ENCODE measurements around the gene CALM3.
"Not testable (repeated sequence)": the region's sequence is repeated elsewhere in the genome, so short reads cannot be mapped to it uniquely, and the experiment has no call there.

The CALM3 gene

DNA sequence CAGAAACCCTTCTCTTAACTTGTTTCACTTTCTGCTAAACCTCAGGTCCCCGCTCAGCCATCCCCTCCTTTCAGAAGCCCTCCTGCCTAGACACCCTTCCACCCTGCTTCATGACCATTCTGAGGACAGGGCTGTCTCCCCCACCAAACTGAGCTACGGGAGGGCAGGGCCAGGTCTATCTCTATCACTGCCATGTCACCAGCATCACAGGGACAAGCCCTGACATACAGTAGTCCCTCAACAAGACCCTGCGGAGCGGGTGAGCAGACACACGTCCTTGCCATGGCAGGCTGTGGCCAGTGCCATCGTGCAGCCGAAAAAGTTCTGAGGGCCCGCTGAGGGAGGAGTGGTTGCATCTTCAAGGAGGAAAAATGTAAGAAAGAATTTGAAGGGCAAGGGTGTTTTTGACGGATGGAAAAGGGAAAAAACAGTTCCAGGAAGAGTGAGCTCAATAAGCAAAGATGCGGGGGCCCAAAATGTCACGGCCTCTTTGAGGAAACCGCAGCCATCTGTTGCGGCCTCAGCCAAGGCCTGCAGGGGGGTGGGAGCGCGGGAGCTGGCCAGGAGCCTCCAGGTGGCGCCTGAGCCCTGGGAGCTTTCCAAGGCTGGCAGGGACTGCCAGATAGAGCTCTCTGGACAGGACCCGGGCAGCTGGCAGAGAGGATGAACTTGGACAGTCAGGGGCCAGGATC lies 15.6 kb downstream of the CALM3 start:
- peak; percentile 49 for DNase-seq

GRCh38 chr19:46617601-46618000 lies 16.5 kb downstream of the CALM3 start:
- DNase-seq = no peak

GRCh38 chr19:46618670-46619231 lies 17.6 kb downstream of the CALM3 start:
- DNase-seq = no peak

DNA sequence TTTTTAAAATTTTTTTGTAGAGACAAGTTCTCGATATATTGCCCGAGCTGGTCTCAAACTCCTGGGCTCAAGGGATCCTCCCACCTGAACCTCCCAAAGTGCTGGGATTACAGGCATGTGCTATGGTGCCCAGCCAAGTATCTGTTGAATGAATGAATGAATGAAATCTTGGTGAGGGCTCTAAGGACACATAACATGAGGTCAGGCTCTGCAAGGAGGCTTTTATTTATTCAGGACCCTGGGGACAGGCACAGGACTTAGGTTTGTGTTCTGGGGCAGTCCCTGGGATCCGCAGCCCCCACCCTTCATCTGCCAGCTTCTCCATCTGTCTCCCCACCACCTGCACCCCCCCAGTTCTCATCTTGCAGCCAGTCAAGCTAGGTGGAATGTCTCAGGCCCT lies 19.1 kb downstream of the CALM3 start:
- no peak for DNase-seq

DNA sequence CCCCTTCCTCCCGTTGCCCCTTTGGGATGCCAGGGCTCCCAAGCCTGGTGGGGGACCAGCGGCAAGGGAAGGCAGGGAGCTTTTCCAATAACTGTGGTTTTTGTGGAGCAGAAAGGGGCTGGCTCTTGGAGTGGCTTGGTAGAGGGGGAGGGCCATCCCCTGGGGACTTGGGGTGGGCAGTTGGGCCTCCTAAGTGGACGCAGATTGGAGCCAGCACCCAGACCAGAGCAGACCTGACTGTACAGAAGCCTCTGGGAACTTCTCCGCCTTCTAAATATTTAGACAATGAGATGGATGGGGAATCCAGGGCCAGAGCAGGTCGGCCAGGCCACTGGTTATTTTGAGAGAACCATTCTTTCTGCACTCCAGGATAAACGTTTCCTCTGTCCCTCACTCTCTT lies 19.6 kb downstream of the CALM3 start:
- DNase-seq = no peak

GRCh38 chr19:46621191-46622117 lies 20.3 kb downstream of the CALM3 start:
- no peak for DNase-seq

DNA sequence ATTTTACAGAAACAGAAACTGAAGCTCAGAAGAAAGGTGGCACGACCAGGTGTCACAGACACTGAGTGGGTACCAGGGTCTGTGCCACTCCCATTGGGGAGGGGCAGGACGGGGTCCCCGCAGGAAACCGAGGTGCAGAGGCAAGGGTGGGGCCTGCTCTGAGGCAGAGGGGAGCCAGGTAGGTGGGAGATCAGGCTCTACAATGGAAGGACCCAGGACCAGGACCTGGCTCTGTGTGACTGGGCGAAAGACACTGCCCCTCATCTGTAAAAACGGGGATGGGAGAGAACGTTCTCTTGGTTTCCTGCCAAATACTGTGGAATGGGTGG lies 21.0 kb downstream of the CALM3 start:
- no peak for DNase-seq

GRCh38 chr19:46623915-46624502 lies 22.9 kb downstream of the CALM3 start:
- no peak for DNase-seq

DNA sequence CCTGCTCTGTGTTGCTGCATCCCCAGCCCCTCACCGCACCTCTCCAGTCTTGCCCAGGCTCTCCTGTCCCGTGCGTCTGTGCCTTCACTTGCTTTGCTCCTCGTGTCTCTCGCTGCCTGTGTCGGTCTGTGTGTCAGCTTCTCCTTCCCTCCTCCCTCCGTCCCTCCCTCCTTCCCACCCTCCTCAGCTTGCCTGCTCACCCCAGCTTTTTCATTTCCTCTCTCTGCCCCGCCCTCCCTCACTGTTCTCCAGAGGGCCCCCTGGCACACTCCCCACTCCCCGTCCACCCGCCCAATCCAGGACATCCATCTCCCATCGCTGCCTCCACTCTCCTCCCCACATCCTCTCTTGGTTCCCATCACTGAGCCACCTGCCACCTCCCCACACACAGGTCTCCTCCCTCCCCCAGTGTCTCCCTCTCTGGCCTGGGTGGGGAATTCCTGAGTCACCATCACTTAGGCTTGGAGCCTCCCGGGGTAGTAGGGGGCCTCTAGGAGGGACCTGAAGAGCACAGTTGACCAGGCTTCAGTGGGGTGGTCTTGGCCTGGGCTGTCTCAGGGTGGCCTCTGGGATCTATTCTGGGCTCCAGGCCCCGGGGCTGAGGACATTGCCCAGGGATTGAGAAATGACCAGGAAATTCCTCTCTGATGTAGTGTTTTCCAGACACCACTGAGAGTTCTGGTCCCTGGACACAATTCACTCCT lies 24.0 kb downstream of the CALM3 start, which contains the start of gene PTGIR:
TSS of gene PTGIR (minus strand) at position 132 of the 704 bp plus-strand sequence. CDS start 864 bp downstream, outside the sequence.
- DNase-seq = peak; percentile 39

DNA sequence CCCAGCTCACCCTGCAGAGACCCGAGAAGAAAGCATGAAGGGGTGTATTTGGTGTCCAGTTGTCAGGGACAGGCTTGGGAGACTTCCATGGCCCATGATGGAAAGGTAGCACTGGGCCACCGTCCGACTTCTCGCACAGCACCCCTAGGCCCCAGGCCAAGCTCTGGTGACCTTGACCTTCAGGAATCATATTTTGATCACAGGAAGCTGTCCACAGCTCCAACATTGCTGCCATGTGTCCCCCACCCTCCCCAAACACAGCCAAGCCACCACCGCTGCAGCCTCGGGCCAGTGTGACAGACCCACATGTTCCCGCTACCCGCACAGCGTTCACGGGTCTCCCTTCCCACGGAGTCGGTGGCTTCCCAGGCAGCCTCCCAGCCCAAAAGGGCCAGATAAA lies 24.6 kb downstream of the CALM3 start:
- no peak for DNase-seq

DNA sequence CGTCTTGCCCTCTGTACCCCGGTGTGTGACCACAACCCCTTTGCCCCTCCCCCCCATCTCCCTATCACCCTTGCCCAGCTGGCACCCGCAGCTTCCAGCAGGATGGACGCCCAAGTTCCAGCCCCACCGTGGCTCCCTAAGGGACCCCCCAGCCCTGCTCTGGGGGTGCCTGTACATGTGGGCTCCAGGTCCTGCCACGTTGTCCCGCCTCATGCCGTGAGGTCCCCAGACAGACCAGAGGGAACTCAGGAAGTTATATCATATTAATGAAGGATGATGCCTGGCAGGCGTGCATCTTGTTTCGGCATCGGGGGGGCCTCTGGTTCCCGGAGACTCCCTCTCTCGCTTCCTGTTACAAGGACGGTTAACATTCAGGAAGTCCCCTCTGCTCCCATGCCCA lies 25.3 kb downstream of the CALM3 start:
- no peak for DNase-seq

DNA sequence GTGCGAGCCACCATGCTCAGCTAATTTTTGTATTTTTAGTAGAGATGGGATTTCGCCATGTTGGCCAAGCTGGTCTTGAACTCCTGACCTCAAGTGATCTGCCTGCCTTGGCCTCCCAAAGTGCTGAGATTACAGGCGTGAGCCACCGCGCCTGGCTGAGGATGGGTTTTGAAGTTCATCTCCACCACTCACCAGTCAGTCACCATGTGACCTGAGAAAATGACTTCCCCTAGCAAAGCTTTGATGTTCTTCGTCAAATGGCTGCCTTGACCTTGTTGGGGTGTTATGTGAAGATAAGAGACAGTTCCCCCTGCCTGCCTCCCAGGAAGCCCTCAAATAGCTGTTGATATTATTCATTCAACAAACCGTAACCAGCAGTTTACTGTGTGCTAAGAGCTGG lies 27.8 kb downstream of the CALM3 start:
- DNase-seq = not testable (repeated sequence)

DNA sequence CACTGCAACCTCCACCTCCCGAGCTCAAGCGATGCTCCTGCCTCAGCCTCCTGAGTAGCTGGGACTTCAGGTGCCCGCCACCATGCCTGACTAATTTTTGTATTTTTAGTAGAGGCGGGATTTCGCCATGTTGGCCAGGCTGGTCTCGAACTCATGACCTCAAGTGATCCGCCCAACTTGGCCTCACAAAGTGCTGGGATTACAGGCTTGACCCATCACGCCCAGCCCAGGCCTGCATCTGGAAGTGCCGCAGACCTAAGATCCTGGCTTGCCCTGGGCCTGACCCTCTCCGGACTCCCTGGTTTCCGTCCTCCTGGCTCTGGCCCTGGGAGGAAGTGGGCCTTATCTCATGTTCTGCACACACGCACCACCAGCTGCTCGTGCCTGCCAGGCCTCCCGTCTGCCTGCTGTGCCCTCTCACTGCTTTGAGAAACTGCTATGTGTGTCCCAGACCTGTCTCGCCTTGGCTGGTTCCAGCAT lies 28.5 kb downstream of the CALM3 start:
- DNase-seq = no peak

DNA sequence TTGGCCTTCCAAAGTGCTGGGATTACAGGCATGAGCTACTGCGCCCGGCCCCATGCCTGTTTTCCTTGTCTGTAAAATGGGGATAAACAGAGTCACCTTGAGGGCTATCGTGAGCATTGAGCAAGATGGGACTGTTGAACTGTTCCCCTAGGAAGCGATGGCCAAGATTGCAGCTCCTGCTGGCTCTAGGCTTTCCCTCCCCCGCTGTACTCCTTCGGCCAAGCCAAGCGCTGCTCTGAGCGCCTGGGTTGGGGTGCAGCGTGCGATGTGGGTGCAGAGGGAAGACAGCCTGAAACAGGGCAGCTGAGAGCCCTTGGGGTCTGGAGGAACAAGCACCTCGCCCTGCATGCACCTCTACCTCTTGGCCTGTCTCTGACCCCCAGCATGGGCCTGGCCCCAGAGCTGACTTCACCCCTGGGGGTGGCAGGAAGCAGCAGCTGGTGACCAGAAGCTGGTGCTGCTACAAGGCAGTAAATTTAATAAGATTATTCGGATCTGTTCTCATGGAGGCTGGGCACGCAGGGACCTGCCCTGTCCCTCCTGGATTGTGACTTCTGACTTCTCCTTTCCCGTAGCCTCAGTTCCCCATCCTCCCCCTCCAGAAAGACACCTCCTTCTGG lies 29.6 kb downstream of the CALM3 start:
- DNase-seq = no peak

DNA sequence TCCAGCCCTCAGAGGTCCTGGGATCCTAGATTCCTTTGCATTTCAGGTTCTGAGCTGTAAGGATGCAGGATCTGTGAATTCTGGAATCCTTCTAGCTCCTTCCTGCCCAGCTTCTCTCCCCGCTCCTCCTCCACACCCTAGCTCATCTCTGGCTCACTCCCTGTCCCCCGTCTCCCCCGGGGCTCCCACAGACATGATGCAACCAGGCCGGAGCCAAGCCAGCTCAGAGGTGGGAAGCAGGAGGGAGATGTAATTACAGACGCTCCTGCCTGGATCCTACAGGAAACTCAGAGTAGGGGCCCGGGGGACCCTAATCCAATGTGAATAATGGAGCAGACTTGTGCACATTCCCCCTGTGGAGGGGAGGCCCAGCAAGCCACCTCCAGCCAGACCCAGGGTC lies 30.4 kb downstream of the CALM3 start:
- DNase-seq = no peak

DNA sequence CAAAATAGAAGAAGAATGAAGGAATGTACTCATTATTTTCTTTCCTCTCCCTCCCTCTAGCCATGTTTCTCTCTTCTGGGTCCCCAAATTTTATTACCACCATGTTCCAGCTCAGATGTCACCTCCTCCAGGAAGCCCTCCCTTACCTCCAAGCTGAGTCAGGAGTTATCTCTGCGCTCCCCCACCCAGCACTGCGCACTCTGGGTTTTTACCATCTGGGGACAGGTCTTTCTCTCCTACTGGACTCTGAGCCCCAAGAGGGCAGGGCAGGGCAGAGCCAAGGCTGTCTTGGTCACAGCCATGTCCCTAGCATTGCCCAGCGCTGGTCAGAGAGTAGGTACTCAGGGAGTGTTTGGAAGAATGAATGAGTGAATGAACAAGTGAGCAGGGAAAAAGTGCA lies 32.0 kb downstream of the CALM3 start:
- DNase-seq = no peak

GRCh38 chr19:46634045-46634655 lies 33.0 kb downstream of the CALM3 start:
- DNase-seq = no peak

DNA sequence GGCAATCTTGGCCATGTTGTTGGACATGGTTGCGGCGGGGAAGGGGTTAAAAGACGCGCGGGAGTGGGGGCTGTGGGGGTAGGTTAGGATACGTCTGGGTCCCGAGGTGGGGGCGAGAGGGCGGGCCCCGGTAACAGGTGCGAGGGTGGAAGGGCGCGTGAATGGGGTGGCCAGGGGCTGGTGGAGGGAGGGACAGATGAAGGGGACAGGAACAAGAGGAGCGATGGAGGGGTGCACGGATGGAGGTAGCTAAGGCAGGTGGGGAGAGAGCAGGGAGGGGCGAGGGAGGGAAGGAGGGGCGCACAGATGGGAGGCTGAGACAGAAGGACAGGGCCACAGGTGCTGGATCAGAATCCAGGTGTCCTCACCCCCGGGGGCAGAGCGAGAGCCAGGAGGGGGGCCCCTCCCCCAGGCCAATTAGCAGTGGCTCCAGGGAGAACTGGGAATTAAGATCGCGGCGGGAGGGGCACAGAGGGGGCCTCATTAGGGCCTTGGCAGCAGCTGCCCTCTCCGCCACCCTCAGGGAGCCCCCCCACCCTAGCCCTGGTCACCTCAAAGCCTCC lies 33.6 kb downstream of the CALM3 start:
- no peak for DNase-seq

DNA sequence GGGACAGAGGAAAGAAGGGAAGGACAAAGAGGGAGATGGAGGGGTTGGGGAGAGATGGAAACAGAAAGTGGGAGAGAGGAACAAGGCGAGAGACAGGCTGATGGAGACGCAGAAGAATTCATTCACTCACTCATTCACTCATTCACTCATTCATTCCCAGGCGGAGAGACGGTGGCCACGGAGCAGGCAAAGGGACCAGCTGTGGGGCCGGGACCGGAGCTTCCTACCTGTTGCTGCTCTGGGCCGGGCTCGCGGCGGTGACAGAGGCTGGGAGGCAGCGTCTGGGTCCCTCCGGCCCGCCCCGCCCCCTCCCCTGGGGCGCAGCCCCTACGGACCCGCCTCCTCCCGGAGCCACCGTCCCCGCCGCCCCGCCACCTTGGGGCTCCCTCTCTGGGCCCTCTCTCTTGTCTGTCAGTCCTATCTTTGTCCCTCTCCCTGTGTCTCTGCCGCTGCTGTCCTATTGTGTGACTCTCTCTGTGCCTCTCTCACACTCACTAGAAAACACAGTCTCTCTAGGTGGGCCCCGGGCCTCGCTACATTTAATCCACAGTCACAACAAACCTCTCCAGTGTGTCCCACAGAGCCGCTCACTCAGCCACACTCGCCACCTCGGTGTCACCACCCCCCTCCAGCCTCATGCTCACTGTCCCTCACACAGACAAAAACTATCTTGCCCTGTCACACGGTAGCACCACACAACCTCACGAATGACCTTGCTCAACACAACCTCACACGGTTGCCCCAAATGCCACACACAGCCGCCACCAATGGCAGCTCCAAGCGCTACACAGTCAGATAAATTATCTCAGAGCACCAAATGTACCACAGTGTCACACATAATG lies 35.0 kb downstream of the CALM3 start, which contains the start of gene GNG8:
TSS of gene GNG8 (minus strand) at position 283 of the 842 bp plus-strand sequence. CDS start 1,520 bp downstream, outside the sequence.
- DNase-seq = no peak

DNA sequence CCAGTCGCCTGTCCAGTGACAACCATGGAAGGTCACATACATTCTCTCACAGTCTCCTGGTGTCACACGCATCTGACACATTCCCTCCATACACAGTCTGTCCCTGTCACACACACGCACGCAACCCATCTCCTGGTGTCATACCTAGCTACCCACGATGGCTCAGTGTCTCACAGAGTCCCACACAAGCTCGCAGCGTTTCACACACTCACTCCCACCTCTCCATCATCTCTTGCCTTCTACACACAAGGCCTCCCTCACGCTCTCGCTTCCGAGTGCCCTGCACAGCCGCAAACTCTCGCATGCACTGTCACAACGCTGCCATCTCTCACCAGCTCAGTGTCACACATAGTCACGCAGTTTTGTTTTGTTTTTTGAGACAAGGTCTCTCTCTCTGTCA lies 36.1 kb downstream of the CALM3 start:
- no peak for DNase-seq

All from NCI-H510A (cell line).